Astrocyte of the spinal cord (primary cell): ENCODE measurements around the gene EDIL3.
A peak's percentile ranks its signal among the peaks of the same experiment; 100 is the strongest.

Experiments
- DNase-seq: peaks from one replicate; pipeline ENCODE4 v3.0.0; 2011; ENCODE audit warnings: low read depth, low spot score
- H3K4me3 ChIP-seq: 2 replicates; pipeline ENCODE4 v1.5.1; 2011; ENCODE audit warnings: low read depth, mild to moderate bottlenecking, low read length, moderate library complexity
- CTCF ChIP-seq: IDR thresholded peaks from 2 replicates; pipeline ENCODE4 v1.5.1; 2012; ENCODE audit warnings: low read depth, mild to moderate bottlenecking, low read length, inconsistent platforms
- in situ Hi-C: cut with HindIII; loops from 2 replicates; pipeline ENCODE4 v1.10.0; 2017; ENCODE audit warnings: low sequenced_read_pairs

The EDIL3 gene

GRCh38 chr5:83899326-83899970 lies 485.2 kb downstream of the EDIL3 start:
- no peak for TF ChIP-seq CTCF
- H3K4me3 ChIP-seq, result no peak overlapping the region
- peak; percentile 46 for DNase-seq
- in situ Hi-C loops, result no loop called here

- TF ChIP-seq CTCF, result no peak
- H3K4me3 ChIP-seq, result no peak overlapping the region
- peak; percentile 72 for DNase-seq
- in situ Hi-C loops, result no loop called here
Measured at GRCh38 chr5:83895860-83896259, 488.8 kb downstream of the EDIL3 start.

GRCh38 chr5:83891261-83891660 lies 493.4 kb downstream of the EDIL3 start:
- no peak for TF ChIP-seq CTCF
- DNase-seq, result no peak
- in situ Hi-C loops, result no loop called here

More at GRCh38 chr5:83891261-83891660, 493.4 kb downstream of the EDIL3 start:
- H3K4me3 ChIP-seq, result no peak overlapping the region
